Endodermal cell (in vitro differentiated cells): Measurements from ENCODE around the gene ICA1. TPM values are rescaled to one million over a fixed set of nuclear protein-coding genes. Genes with fewer than 3 reads are reported as not detected.

ENCODE experiments used
- DNase-seq: peaks from one replicate; pipeline ENCODE4 v3.0.0-alpha.2; 2017
- H3K27ac ChIP-seq: 2 replicates; pipeline ENCODE4 v1.5.1; 2013; ENCODE audit warnings: mild to moderate bottlenecking, low read depth, low read length, moderate library complexity
- H3K27me3 ChIP-seq: 2 replicates; pipeline ENCODE4 v1.6.1; 2013; ENCODE audit warnings: mild to moderate bottlenecking, low read length, moderate library complexity; ENCODE audit not compliant: insufficient read depth, control insufficient read depth, poor library complexity, severe bottlenecking
- H3K36me3 ChIP-seq: 2 replicates; pipeline ENCODE4 v1.7.0; 2013; ENCODE audit warnings: mild to moderate bottlenecking, low read length, moderate library complexity; ENCODE audit not compliant: control insufficient read depth, insufficient read depth
- H3K4me1 ChIP-seq: one replicate; pipeline ENCODE4 v1.7.0; 2013; ENCODE audit warnings: low read length; ENCODE audit not compliant: control insufficient read depth, insufficient read depth
- H3K4me3 ChIP-seq: 2 replicates; pipeline ENCODE4 v1.5.1; 2013; ENCODE audit warnings: mild to moderate bottlenecking, low read length, moderate library complexity
- H3K9ac ChIP-seq: 2 replicates; pipeline ENCODE4 v1.6.1; 2013; ENCODE audit warnings: mild to moderate bottlenecking, low read length, moderate library complexity; ENCODE audit not compliant: poor library complexity, severe bottlenecking; ENCODE audit errors: extremely low read depth
- H3K9me3 ChIP-seq: 2 replicates; pipeline ENCODE4 v1.6.1; 2013; ENCODE audit warnings: mild to moderate bottlenecking, low read length, moderate library complexity; ENCODE audit not compliant: control insufficient read depth
- H3K27ac Mint-ChIP-seq: 2 replicates; pipeline ENCODE4 v1.8.0; 2020; ENCODE audit warnings: mixed read lengths
- H3K27me3 Mint-ChIP-seq: 2 replicates; pipeline ENCODE4 v1.8.0; 2021; ENCODE audit warnings: mild to moderate bottlenecking, mixed read lengths; ENCODE audit not compliant: insufficient read depth
- H3K36me3 Mint-ChIP-seq: 2 replicates; pipeline ENCODE4 v1.8.0; 2020; ENCODE audit warnings: low read depth, mixed read lengths
- H3K4me1 Mint-ChIP-seq: 2 replicates; pipeline ENCODE4 v1.8.0; 2020; ENCODE audit warnings: mixed read lengths
- H3K4me3 Mint-ChIP-seq: 2 replicates; pipeline ENCODE4 v1.8.0; 2020; ENCODE audit warnings: mild to moderate bottlenecking, moderate library complexity, mixed read lengths
- H3K9me3 Mint-ChIP-seq: 2 replicates; pipeline ENCODE4 v1.8.0; 2020; ENCODE audit warnings: mild to moderate bottlenecking, mixed read lengths
- WGBS, 2 experiments: methylation state at CpG; one replicate each; pipeline versions ENCODE4 v1.1.5 to v1.1.7; 2013; ENCODE audit warnings: missing lambda C conversion rate in 2 of 2, mixed read lengths in 1 of 2; ENCODE audit not compliant: insufficient coverage in 1 of 2, insufficient read length in 1 of 2; 5-methylcytosine and 5-hydroxymethylcytosine counted together
- total RNA-seq, 2 donors: library from RNA; stranded (reverse); fragmentation: NEBNext Ultra II Directional in 1 of 2; extraction: Animal tissue kit (Norgen Biotek cat#: 25700) in 1 of 2; gene quantifications; 2 replicates in 1 of 2; 3 replicates in 1 of 2; pipeline ENCODE4 v1.2.1, GENCODE V29; 2021
- TF ChIP-seq, protein P1 (sequence below): fragments of 200-600 bp; sonication (generic); conservative IDR thresholded peaks from 2 replicates; pipeline ENCODE4 v1.5.0; 2021; ENCODE audit warnings: antibody characterized with exemption, mild to moderate bottlenecking

ICA1 gene
- total RNA-seq, 2 donors from 2014 or later, result 25.0 to 50.2 TPM

DNA sequence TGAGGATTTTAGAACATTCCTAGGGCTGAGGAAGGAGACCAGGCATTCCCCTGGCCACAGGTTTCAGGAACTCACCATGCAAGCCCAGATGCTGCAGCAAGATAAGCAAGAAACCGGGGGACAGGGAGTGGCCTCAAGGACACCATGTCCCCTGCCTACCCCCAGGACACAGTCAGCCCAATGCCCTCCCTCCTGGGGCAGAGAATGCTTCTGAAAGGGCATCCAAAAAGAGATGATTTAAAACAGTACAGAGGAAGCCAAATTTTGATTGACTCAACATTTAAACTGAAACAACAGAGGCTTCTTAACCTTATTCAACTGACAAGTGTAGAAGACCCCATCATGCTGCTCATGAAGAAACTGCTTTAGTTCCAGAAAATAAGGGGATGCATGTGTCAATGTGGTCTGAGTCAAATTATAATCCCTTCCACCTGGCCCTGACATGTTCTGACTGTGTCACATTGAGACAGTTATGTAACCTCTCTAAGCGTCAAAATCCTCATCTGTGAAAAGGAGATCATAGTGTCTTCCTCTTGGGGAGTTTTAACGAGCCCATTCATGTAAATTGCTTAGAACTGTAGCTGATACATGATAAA is 60.0 kb downstream of the ICA1 start:
- WGBS, 2 experiments, result 88 to 100% methylated on average over 1 to 3 of the region's 3 CpGs
- no peaks in the 10 kb centered on the region for H3K27me3 Mint-ChIP-seq

DNA sequence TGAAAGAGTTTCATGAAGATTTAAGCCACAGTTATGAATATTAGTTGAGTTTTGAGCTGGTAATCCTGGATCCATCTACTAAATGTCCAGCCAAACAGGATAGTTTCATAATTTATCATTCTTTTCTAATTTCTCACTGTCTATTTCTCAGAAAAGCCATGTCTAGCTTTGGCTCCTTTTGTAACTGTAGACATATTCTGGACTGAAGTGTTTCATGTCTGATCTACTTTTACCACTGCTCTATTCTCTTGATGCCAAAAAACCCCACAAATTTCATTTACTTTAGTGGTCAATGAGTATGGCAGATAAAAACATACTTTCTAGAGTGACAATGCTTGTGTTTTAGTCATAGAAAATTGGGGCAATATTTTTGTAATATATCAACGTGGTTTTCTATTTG is 61.2 kb downstream of the ICA1 start:
- WGBS, 2 experiments, result 80 to 88% methylated on average over 1 of the region's 1 CpG
- Mint-ChIP-seq H3K4me3 (no peak overlapping the region), H3K27me3 (no peaks in the 10 kb centered on the region), H3K4me1 (peaks cover 5% of the 10 kb centered on the region), H3K36me3 (peaks cover 2% of the 10 kb centered on the region), H3K9me3 (no peaks in the 10 kb centered on the region), H3K27ac (no peak overlapping the region)
- H3K9me3 ChIP-seq, result no peaks in the 10 kb centered on the region
- no peaks in the 10 kb centered on the region for H3K4me1 ChIP-seq
- no peak for DNase-seq
- no peaks in the 10 kb centered on the region for H3K36me3 ChIP-seq
- no peak overlapping the region for H3K4me3 ChIP-seq
- no peak overlapping the region for H3K9ac ChIP-seq
- H3K27ac ChIP-seq, result no peak overlapping the region
- no peaks in the 10 kb centered on the region for H3K27me3 ChIP-seq
- TF ChIP-seq, protein P1, sequence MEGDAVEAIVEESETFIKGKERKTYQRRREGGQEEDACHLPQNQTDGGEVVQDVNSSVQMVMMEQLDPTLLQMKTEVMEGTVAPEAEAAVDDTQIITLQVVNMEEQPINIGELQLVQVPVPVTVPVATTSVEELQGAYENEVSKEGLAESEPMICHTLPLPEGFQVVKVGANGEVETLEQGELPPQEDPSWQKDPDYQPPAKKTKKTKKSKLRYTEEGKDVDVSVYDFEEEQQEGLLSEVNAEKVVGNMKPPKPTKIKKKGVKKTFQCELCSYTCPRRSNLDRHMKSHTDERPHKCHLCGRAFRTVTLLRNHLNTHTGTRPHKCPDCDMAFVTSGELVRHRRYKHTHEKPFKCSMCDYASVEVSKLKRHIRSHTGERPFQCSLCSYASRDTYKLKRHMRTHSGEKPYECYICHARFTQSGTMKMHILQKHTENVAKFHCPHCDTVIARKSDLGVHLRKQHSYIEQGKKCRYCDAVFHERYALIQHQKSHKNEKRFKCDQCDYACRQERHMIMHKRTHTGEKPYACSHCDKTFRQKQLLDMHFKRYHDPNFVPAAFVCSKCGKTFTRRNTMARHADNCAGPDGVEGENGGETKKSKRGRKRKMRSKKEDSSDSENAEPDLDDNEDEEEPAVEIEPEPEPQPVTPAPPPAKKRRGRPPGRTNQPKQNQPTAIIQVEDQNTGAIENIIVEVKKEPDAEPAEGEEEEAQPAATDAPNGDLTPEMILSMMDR, result no peak

More for the DNA sequence above, 60.0 kb downstream of the ICA1 start:
- H3K4me3 ChIP-seq, result no peak overlapping the region
- TF ChIP-seq, protein P1, result no peak
- no peak overlapping the region for H3K9ac ChIP-seq
- no peak overlapping the region for H3K27ac ChIP-seq
- no peaks in the 10 kb centered on the region for H3K27me3 ChIP-seq
- Mint-ChIP-seq H3K4me3 (no peak overlapping the region), H3K9me3 (no peaks in the 10 kb centered on the region), H3K4me1 (peaks cover 9% of the 10 kb centered on the region), H3K27ac (no peak overlapping the region), H3K36me3 (peaks cover 2% of the 10 kb centered on the region)
- no peaks in the 10 kb centered on the region for H3K4me1 ChIP-seq
- H3K9me3 ChIP-seq, result no peaks in the 10 kb centered on the region
- H3K36me3 ChIP-seq, result no peaks in the 10 kb centered on the region
- no peak for DNase-seq

GRCh38 chr7:8200316-8200715 is 61.7 kb downstream of the ICA1 start:
- no peaks in the 10 kb centered on the region for H3K9me3 Mint-ChIP-seq
- no peak overlapping the region for H3K4me3 Mint-ChIP-seq
- no peaks in the 10 kb centered on the region for H3K4me1 ChIP-seq
- no peaks in the 10 kb centered on the region for H3K36me3 ChIP-seq
- peaks cover 2% of the 10 kb centered on the region for H3K36me3 Mint-ChIP-seq
- H3K27ac ChIP-seq, result no peak overlapping the region
- H3K9ac ChIP-seq, result no peak overlapping the region
- DNase-seq, result no peak
- TF ChIP-seq, protein P1, result no peak
- H3K27me3 ChIP-seq, result no peaks in the 10 kb centered on the region
- no peaks in the 10 kb centered on the region for H3K27me3 Mint-ChIP-seq
- H3K27ac Mint-ChIP-seq, result no peak overlapping the region
- H3K9me3 ChIP-seq, result no peaks in the 10 kb centered on the region
- 91 to 100% methylated on average over 2 to 4 of the region's 4 CpGs for WGBS, 2 experiments
- H3K4me1 Mint-ChIP-seq, result peaks cover 5% of the 10 kb centered on the region
- H3K4me3 ChIP-seq, result no peak overlapping the region
